Psoas muscle (tissue), 8 donors: ENCODE data around the gene POLR2J. TPM values are rescaled to one million over a fixed set of nuclear protein-coding genes. Genes with fewer than 3 reads are reported as not detected.
A peak's percentile ranks its signal among the peaks of the same experiment; 100 is the strongest.

Source experiments
- ATAC-seq, 4 donors: fragments of 200-7000 bp; cut with Tn5 transposase; one replicate each; pipeline ENCODE4 v1.9.1; 2020; ENCODE audit warnings: moderate library complexity in 3 of 4, mild to moderate bottlenecking in 2 of 4
- DNase-seq, 2 donors: peaks; one replicate each; pipeline ENCODE4 v3.0.0-alpha.2; 2020
- H3K27ac ChIP-seq: fragments of 200-600 bp; one replicate; pipeline ENCODE4 v1.8.0; 2022
- H3K27me3 ChIP-seq, 3 donors: fragments of 200-600 bp in 1 of 3; one replicate each; pipeline versions ENCODE4 v1.6.1 to v1.8.0; 2013 to 2022; ENCODE audit warnings: low read length in 2 of 3, mild to moderate bottlenecking in 2 of 3, moderate library complexity in 1 of 3; ENCODE audit not compliant: insufficient read depth in 3 of 3
- H3K36me3 ChIP-seq, 2 donors: fragments of 200-600 bp in 1 of 2; one replicate each; pipeline versions ENCODE4 v1.6.1 to v1.8.0; 2013 to 2022; ENCODE audit warnings: low read depth in 1 of 2, mild to moderate bottlenecking in 1 of 2, moderate library complexity in 1 of 2; ENCODE audit not compliant: insufficient read depth in 1 of 2
- H3K4me1 ChIP-seq: fragments of 200-600 bp; one replicate; pipeline ENCODE4 v1.8.0; 2022
- H3K4me3 ChIP-seq: fragments of 200-600 bp; one replicate; pipeline ENCODE4 v1.8.0; 2022; ENCODE audit warnings: mild to moderate bottlenecking
- H3K9me3 ChIP-seq: fragments of 200-600 bp; one replicate; pipeline ENCODE4 v1.8.0; 2022
- CTCF ChIP-seq: fragments of 200-600 bp; IDR thresholded peaks from one replicate; pipeline ENCODE4 v1.8.0; 2022; ENCODE audit warnings: antibody characterized with exemption
- WGBS, 3 donors: extraction: QIAGEN DNeasy Blood & Tissue Kit; methylation state at CpG; one replicate each; pipeline versions ENCODE4 v1.1.6 to v1.1.7; 2013; 5-methylcytosine and 5-hydroxymethylcytosine counted together
- intact Hi-C, 2 donors: fragments of 100-400 bp; cut with DNase I; formaldehyde crosslinking; loops; one replicate each; pipeline versions ENCODE4 v1.11.0 to v1.14.2; 2022
- polyA plus RNA-seq, 3 donors: library from polyadenylated mRNA; stranded (reverse); fragments of 200-250 nt; gene quantifications; one replicate each; pipeline ENCODE4 v1.2.3, GENCODE V29; 2013
- total RNA-seq, 4 donors: library from RNA; stranded (reverse); fragmentation: NEBNext Ultra II Directional in 2 of 4; extraction: Animal tissue kit (Norgen Biotek cat#: 25700) in 2 of 4; gene quantifications; one replicate each; pipeline versions ENCODE4 v1.2.1 to v1.2.4, GENCODE V29; 2021 to 2023
- donor health status: healthy with polysubstance abuse.
- donor health status: DM: no; HTN: no; CAD: no; lungs with moderate emphysema.
- donor health status: Bipolar disorder and iron deficiency.
- donor health status: healthy.
- donor health status: DM: yes; HTN: yes; CAD: no.
- donor health status: DM: no; HTN: no; CAD: no.
- donor health status: DM: no; HTN: no; CAD: no.
- donor health status: DM: yes; HTN: yes; CAD: no.

POLR2J gene
- total and polyA plus RNA-seq, 7 donors, result 55.9 to 229 (median 101) TPM

GRCh38 chr7:102433219-102434038 is 45.3 kb downstream of the POLR2J start, which contains the start of gene ORAI2:
Gene ORAI2, plus strand, starts transcription at chr7:102433575. Its CDS starts 5,382 bp downstream, at chr7:102438957.
- intact Hi-C loops, result no loop called here
- no peak within 1 kb of the TSS for H3K27ac ChIP-seq
- peak; percentile 69 to 89 (median 76) for ATAC-seq

GRCh38 chr7:102432442-102433218 is 46.1 kb downstream of the POLR2J start:
- Histone ChIP-seq H3K27me3 (no peaks in the 10 kb centered on the region), H3K36me3 (peaks cover 0 to 4% of the 10 kb centered on the region in 2 donors), H3K4me1 (peaks cover 3% of the 10 kb centered on the region), H3K9me3 (no peaks in the 10 kb centered on the region), H3K27ac (no peak overlapping the region), H3K4me3 (peak overlapping the region; percentile 79)
- intact Hi-C loops, result no loop called here
- DNase-seq (no peak), ATAC-seq (peak in 3 of 4 donors; percentile 24 to 47 (median 35))
- no peak for TF ChIP-seq CTCF
- WGBS, 3 donors, result 19 to 32% (median 25%) methylated on average over 22 to 27 of the region's 27 CpGs

More at GRCh38 chr7:102433219-102434038, 45.3 kb downstream of the POLR2J start, which contains the start of gene ORAI2:
- DNase-seq, result peak; percentile 83 to 86
- TF ChIP-seq CTCF, result no peak
- Histone ChIP-seq H3K4me3 (peak within 1 kb of the TSS; percentile 79), H3K27me3 (no peaks in the 10 kb centered on the region), H3K36me3 (no peaks in the 10 kb centered on the region), H3K4me1 (peaks cover 3% of the 10 kb centered on the region), H3K9me3 (no peaks in the 10 kb centered on the region)
- WGBS, 3 donors, result 1 to 4% (median 2%) methylated on average over 24 to 90 of the region's 90 CpGs

- peaks cover 0 to 13% of the 10 kb centered on the region in 2 donors for H3K36me3 ChIP-seq
- intact Hi-C loops, result no loop called here
- no peak overlapping the region for H3K27ac ChIP-seq
- H3K27me3 ChIP-seq, result no peaks in the 10 kb centered on the region
- no peaks in the 10 kb centered on the region for H3K9me3 ChIP-seq
- ATAC-seq (peak in 2 of 4 donors; percentile 15 to 25), DNase-seq (no peak)
- 33 to 43% (median 36%) methylated on average over 17 of the region's 17 CpGs for WGBS, 3 donors
- TF ChIP-seq CTCF, result no peak
- H3K4me1 ChIP-seq, result peaks cover 3% of the 10 kb centered on the region
- no peak overlapping the region for H3K4me3 ChIP-seq
Measured at GRCh38 chr7:102431617-102432298, 47.0 kb downstream of the POLR2J start.

GRCh38 chr7:102429141-102429899 is 49.4 kb downstream of the POLR2J start:
- Histone ChIP-seq H3K36me3 (peaks cover 2 to 37% of the 10 kb centered on the region in 2 donors), H3K27ac (no peak overlapping the region), H3K9me3 (no peaks in the 10 kb centered on the region), H3K27me3 (no peaks in the 10 kb centered on the region), H3K4me3 (no peak overlapping the region), H3K4me1 (peaks cover 3% of the 10 kb centered on the region)
- no peak for ATAC-seq
- no peak for DNase-seq
- TF ChIP-seq CTCF, result no peak
- WGBS, 3 donors, result 87 to 93% (median 89%) methylated on average over 8 to 10 of the region's 10 CpGs
- intact Hi-C loops, result no loop called here
